Panc1 (cell line): ENCODE data around the gene ADAM22.

Experiments used
- CTCF ChIP-seq: fragments of 450-650 bp; IDR thresholded peaks from 2 replicates; pipeline ENCODE4 v1.5.1; 2017; ENCODE audit warnings: mild to moderate bottlenecking
- POLR2AphosphoS5 ChIP-seq: IDR thresholded peaks from 2 replicates; pipeline ENCODE4 v1.6.1; 2012; ENCODE audit warnings: mild to moderate bottlenecking, low read depth, low read length, moderate library complexity
- REST ChIP-seq, 2 experiments: IDR thresholded peaks; 2 replicates each; pipeline ENCODE4 v1.6.1; 2011 to 2012; ENCODE audit warnings: low read depth in 2 of 2, control low read depth in 1 of 2, low read length in 1 of 2, mild to moderate bottlenecking in 1 of 2, moderate library complexity in 1 of 2; ENCODE audit not compliant: insufficient read depth in 1 of 2
- SIN3A ChIP-seq: IDR thresholded peaks from 2 replicates; pipeline ENCODE4 v1.6.1; 2012; ENCODE audit warnings: low read depth, mild to moderate bottlenecking, low read length, moderate library complexity, borderline replicate concordance; ENCODE audit not compliant: insufficient read depth
- TCF7L2 ChIP-seq: IDR thresholded peaks from 2 replicates; pipeline ENCODE4 v1.6.1; 2011; ENCODE audit warnings: mild to moderate bottlenecking, low read depth, low read length, inconsistent platforms

GRCh38 chr7:88202799-88203198 lies 268.7 kb downstream of the ADAM22 start:
- no peak for TF ChIP-seq REST (IDR thresholded peaks at IDR 0.05; ENCODE audit: insufficient read depth in 1 of 2, low read depth in 2 of 2, low read length in 1 of 2)
- TF ChIP-seq CTCF = no peak
- no peak for TF ChIP-seq SIN3A
- TF ChIP-seq POLR2AphosphoS5 = no peak
- no peak for TF ChIP-seq TCF7L2
